HS-27A (cell line): ENCODE results near the gene KCNIP2.

Experiments used
- DNase-seq: peaks from one replicate; pipeline ENCODE4 v3.0.0-alpha.2; 2012; ENCODE audit warnings: low read depth, missing footprints

Gene KCNIP2

DNA sequence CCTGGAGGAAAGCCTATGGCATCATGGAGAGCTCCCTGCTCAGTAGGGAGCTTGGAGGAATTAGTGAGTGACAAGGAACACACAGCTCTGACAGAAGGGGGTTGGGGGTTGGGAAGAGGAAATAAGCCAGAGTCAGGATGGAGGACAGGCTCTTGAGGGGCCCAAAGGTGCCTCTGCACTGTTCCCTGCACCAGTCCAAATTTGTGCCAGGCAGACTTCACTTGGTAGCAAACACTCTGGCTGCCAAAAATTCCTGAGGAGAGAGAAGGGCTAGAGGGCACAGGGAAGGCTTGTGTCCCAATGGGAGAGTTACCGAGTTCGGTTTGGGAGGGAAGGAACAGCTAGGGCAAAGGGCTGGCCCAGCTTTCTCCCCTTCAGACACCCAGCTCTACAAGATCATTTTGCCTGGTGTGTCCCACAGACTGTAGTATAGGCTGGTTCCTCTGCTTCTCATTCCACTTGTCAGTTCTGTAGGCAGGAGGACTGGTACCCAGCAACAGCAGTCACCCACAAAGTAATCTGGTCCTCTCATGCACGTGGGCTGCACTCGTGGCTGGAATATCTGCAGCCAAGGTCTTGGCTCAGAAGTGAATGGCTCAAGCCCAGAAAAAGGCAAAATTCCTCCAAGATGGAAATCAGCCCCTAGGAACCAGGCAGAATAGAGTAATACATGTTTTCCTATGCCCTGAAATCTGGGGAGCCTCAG is 8.0 kb upstream of the KCNIP2 start:
- DNase-seq, result no peak

DNA sequence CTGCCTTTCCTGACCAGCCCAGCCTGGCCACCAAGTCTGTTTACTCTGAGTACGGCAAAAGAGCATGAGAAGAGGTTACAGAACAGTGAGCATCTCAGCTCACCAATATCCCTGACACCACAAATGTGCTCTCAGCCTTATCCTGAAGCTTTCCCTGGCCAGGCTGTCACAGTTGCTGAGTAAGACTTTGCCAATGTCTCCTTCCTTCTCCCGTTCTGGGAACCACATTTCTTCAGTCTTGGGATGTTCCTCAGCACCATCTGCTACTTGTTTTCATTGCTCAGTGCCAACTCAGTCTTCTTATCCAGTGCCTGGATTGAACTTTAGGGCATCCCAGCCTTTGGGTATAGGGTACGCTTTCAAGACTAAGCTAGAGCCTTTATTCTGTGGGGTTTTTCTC is 7.1 kb upstream of the KCNIP2 start:
- no peak for DNase-seq

DNA sequence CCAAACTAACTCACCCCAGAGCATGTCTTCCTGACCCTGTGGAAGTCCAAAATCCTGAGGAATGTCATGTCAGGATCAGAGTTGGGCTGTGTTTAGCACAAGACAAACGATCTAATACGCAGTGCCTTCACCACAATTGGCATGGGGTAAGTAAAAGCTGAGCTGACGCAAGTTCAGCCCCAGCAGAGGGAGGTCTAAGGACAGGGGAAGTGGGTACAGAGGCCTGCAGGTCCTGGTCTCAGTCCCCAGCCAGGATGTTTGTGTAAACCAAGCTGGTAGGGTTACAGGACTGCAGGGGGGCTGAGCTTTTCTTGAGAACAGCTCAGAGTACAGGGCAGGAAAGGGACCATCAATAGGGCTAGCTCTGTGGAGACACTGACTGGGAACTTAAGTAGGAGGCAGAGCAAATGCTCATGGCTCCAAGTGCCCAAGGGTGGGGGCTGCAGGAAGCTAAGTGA is 5.3 kb upstream of the KCNIP2 start:
- DNase-seq, result no peak

DNA sequence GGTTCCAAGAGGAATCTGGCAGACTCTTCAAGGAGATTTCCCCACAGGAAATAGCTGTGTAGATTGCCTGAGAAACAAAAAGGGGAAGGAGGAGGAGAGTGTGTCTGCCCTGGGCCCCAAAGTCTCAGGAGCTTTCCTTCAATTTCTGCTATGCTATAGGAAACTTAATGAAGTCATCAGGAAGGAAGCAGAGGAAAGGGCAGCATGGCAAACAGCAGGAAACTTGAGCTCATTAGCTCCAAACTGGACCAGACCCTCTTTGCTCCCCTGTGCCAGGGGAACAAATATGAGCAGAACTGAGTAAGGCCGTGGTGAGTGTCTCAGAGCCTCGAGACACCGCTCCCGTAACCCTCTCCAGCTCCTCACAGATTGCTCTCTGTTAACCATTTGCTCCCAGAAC is 4.8 kb upstream of the KCNIP2 start:
- DNase-seq, result no peak

DNA sequence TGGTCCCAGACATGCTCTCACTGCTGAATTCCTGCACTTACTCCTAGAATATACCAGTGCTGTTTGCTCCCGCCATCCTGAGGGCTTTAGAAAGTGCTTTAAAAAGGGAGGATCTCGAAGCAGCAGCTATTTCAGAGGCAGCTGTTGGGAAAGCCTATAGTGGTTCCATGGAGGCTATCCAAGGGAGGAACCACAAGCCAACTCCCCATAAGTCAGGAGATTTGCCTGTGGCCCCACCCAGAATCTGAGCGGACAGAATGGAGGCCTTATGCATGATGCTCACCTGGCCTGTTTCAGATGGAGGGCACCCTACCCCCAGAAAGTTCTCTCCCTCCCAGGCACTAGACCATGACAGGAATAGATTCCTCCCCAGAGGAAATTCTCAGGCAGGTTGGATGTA is 2.3 kb upstream of the KCNIP2 start:
- DNase-seq, result no peak

GRCh38 chr10:101841826-101842225 is 1.8 kb downstream of the KCNIP2 start:
- no peak for DNase-seq

DNA sequence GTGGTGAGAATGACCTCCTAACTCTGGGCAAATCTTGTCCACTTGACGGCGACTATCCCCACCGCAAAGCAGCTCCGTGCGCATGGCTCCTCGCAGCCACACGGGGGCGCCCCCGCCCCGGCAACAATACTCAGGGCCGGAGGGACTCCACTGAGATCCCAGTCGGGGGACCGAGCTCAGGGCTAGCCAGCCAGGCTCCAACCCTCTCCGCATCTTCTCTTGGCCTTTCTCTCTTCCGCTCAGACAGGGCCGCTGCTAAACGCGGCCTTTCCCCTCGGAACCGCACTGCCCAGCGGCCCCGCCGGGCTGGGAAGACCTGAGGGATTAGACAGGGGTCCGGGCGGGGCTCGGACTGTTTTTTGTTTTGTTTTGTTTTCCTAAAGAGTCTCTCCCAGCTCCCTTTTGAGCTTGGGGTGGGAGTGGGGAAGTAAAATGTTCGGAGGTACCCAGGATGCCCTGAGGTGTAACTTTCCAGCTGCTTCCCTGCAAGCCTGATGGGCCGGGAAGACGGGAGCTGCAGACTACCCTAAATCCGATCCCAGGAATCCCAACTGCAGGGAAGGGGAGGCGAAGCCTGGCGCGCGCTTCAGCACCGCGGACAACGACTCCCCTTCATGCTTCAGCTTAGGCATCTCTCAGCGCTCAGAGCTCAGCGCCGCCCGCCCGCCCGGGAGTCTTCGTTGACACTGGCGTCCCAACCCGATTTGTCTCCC is 2.7 kb downstream of the KCNIP2 start:
- DNase-seq, result no peak

DNA sequence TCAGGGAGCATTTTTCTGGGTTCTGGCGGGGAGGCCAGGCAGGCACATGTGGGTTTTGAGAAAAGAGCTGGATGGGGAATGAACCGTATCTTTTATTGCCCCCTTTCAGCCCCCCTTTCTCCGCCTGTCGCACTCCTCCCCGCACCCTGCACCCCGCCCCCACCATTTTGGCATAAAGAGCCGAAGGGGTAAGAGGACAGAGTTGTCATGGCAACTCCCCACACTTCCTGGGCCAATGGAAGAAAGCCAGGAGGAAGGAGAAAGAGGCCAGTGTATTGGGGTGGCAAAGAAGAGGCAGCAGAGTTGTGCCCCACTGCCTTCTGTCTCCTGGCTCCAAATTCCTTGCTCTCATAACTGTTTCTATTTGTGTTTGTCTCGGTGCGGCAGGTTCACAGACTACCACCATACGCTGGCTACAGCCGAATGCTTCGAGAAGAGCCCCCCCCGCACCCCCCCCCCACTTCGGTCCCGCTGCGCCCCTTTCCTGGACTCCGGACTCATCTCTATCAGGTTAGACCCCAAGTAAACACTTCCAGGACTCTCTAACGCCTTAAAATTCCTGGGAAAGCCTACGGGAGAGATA is 3.4 kb downstream of the KCNIP2 start:
- DNase-seq, result no peak

- no peak for DNase-seq
Observed at GRCh38 chr10:101839416-101840063, 4.1 kb downstream of the KCNIP2 start.

- no peak for DNase-seq
Observed at GRCh38 chr10:101839002-101839401, 4.6 kb downstream of the KCNIP2 start.

GRCh38 chr10:101838416-101838970 is 5.1 kb downstream of the KCNIP2 start:
- no peak for DNase-seq

DNA sequence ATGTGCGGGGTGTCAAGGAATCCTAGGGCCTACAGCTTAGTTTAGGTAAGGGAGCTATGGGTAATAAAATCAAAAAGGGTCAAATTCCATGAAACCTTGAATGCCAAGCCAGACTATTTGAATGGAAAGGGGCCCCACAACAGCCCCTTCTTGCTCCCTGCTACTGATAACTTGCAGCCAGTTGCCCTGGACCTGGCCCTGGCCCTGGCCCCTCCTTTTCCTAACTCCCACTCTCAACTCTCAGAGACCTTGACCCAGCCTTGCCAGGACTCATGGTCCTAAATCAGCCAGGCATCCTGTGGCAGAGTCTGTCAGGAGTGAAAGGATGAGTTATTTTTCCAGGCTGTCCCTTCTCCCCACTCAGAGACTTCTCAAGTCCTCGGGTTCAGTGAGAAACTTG is 5.9 kb downstream of the KCNIP2 start:
- no peak for DNase-seq

GRCh38 chr10:101835362-101835761 is 8.2 kb downstream of the KCNIP2 start:
- DNase-seq, result no peak

DNA sequence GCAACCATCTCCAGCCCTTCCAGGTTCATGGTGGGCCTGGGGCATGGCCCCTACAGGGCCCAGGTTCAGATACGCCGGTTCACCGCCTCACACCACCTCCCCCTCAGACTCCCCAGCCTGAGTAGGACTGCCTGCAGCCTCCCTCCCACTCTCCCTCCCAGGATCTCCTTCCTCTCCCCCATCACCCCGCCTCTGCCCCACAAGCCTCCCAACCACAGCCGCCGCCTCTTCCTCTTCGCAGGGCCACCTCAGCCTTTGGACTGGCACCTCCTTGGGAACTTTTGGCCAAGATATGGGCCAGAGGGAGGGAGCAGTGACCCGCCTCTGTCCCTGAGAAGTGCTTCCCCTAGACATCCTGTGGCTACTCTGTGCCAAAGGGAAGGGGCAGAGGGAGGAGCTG is 9.3 kb downstream of the KCNIP2 start:
- DNase-seq, result no peak

DNA sequence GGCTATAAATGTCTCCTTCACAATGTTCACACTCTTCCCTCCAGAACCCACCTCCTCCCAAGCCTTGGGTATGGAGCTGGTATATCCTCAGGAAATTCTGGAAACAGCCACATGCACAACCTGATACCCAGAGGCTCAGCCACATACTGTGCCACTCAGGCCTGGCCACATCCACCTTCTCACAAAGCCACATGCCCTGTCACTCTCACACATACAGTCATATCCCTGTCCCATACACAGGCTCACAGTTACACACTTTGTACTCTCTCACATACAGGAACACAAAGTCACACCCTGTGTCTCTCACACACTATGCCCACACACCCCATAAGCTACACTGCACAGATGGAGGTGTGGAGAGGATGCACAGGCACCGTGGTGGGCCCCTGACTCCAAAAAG is 10.1 kb downstream of the KCNIP2 start:
- no peak for DNase-seq

DNA sequence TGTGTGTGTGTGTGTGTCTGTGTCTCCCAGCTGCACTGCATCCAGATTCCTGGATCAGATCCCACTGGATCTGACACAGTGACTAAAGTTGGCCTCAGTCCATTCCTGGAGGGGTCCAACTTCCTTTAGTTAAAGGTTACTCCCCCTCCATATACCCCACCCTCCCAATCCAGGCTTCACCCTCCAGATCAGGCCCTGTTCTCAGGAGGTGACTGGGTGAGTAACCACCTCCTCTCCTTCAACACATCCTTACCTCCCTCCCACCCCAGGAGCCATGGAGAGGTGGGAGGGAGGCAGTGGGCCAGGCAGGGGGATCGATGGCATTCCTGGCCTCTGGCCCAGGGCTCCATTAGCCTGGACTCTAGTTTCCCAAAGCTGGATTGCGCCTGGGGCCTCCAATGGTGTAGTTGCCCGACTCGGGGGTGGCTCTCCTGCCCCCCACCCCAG is 11.3 kb downstream of the KCNIP2 start:
- DNase-seq, result no peak

DNA sequence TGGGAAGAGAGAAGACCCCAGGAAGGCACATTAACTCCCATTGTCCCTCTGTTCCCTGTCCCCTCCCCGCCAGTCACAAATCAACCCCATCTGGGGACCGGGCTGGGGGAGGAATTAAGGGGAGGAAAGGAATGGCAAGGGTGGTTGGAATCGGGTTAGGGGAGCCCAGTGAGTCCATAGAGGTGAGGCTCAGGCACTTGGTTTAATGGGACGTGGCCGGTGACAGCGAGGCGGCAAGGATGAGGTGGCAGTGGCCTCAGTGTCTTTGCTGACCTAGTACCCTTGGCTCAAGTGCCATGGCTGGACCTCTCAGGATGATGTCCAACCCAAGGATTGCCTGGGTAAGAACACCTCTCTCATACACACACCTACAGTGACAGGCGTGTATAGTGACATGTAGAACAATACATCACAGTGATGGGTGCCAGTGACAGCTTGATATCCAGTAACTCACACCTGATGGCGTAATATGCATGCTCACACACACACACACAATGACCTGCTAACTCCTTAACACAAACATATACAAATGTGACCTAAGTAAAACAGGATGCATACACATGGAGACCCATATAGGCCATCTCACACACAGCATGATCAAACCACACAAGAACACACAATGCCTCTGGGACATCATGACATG is 12.3 kb downstream of the KCNIP2 start:
- no peak for DNase-seq

GRCh38 chr10:101830322-101831168 is 13.1 kb downstream of the KCNIP2 start:
- no peak for DNase-seq

GRCh38 chr10:101829561-101830315 is 13.9 kb downstream of the KCNIP2 start:
- DNase-seq, result no peak
